A673 (cell line): ENCODE results near the gene STAC3. TPM values are rescaled to one million over a fixed set of nuclear protein-coding genes. Genes with fewer than 3 reads are reported as not detected.

Source experiments
- BruUV-seq: library from RNA; stranded (reverse); fragments of 400-500 nt; replicated peaks from 2 replicates; lab custom pipeline; 2021; lab: Mats Ljungman, UMichigan
- CTCF ChIA-PET: fragments of 300-600 bp; sonication (Branson Sonifier 250); formaldehyde crosslinking; loops from one replicate; lab custom pipeline; 2022; ENCODE audit warnings: antibody characterized with exemption; lab: Charles Lee
- POLR2A ChIA-PET: fragments of 300-600 bp; sonication (Branson Sonifier 250); formaldehyde crosslinking; loops from one replicate; lab custom pipeline; 2022; ENCODE audit warnings: antibody characterized with exemption; ENCODE audit not compliant: low non-redundant PET; lab: Charles Lee
- DNase-seq: peaks from one replicate; pipeline ENCODE4 v3.0.0-alpha.2; 2015; ENCODE audit warnings: low spot score
- H3K27ac ChIP-seq: fragments of 200-600 bp; sonication (generic); 2 replicates; pipeline ENCODE4 v1.5.1; 2016; ENCODE audit warnings: mixed run types, low read depth, mild to moderate bottlenecking, mixed read lengths, antibody characterized with exemption, low read length; ENCODE audit not compliant: poor library complexity, severe bottlenecking
- H3K27me3 ChIP-seq: fragments of 200-600 bp; sonication (generic); replicated peaks from 2 replicates; pipeline ENCODE4 v1.6.1; 2017; ENCODE audit warnings: mixed run types, low read depth, mild to moderate bottlenecking, mixed read lengths, antibody characterized with exemption, low read length; ENCODE audit not compliant: insufficient read depth, poor library complexity
- H3K36me3 ChIP-seq: fragments of 200-600 bp; sonication (generic); 2 replicates; pipeline ENCODE4 v1.6.1; 2016; ENCODE audit warnings: mixed run types, mild to moderate bottlenecking, mixed read lengths, antibody characterized with exemption, low read length; ENCODE audit not compliant: insufficient read depth, poor library complexity, severe bottlenecking
- H3K4me1 ChIP-seq: fragments of 200-600 bp; sonication (generic); 2 replicates; pipeline ENCODE4 v1.6.1; 2017; ENCODE audit warnings: mixed run types, mild to moderate bottlenecking, mixed read lengths, antibody characterized with exemption, low read length; ENCODE audit not compliant: insufficient read depth, poor library complexity, severe bottlenecking
- H3K4me3 ChIP-seq: fragments of 200-600 bp; sonication (generic); 2 replicates; pipeline ENCODE4 v1.5.1; 2016; ENCODE audit warnings: low read depth, mixed run types, mild to moderate bottlenecking, mixed read lengths, low read length; ENCODE audit not compliant: poor library complexity, severe bottlenecking
- H3K9me3 ChIP-seq: fragments of 200-600 bp; sonication (generic); 2 replicates; pipeline ENCODE4 v1.6.1; 2016; ENCODE audit warnings: mixed run types, low read depth, mild to moderate bottlenecking, mixed read lengths, antibody characterized with exemption, low read length; ENCODE audit not compliant: poor library complexity, severe bottlenecking
- EZH2 ChIP-seq: fragments of 200-600 bp; sonication (generic); IDR thresholded peaks from 2 replicates; pipeline ENCODE4 v1.6.1; 2017; ENCODE audit warnings: borderline replicate concordance, low read depth, mild to moderate bottlenecking, mixed read lengths, antibody characterized with exemption, low read length; ENCODE audit not compliant: poor library complexity, severe bottlenecking
- intact Hi-C: fragments of 100-400 bp; cut with micrococcal nuclease; formaldehyde crosslinking; loops from one replicate; pipeline ENCODE4 v1.10.0; 2022; ENCODE audit not compliant: unreplicated experiment
- total RNA-seq: library from RNA; stranded (reverse); gene quantifications from 2 replicates; pipeline ENCODE4 v1.2.3, GENCODE V29; 2021
- TF ChIP-seq, protein P1 (sequence below): fragments of 300-800, 200-600 bp; sonication (generic); conservative IDR thresholded peaks from 2 replicates; pipeline ENCODE4 v1.5.1; 2017; ENCODE audit warnings: low read depth, mild to moderate bottlenecking, antibody characterized with exemption, low read length, moderate library complexity, mixed read lengths

The STAC3 gene
- total RNA-seq, 1 experiment from 2014 or later: 7.0 TPM

DNA sequence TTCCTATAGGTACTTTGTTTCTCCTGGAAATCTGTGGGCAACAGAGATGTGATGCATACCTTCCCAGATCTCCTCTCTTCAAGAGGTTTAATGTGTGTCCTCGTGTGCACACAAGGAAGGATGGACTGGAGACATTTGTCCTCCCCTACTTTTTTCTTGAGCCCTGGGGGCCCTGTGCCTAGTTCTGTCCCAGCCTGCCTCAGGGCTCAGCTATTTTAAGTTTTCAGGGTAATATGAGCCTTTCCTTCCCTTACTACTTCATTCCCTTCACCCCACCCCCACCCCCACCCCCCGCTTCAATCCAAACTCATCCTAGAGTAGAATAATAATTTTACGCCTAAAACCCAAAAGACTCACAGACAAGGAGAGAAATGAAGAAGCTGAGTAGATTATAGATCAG lies 446 bp downstream of the STAC3 start:
- intact Hi-C loops: no loop called here
- H3K4me3 ChIP-seq: no peak overlapping the region
- H3K36me3 ChIP-seq: no peaks in the 10 kb centered on the region
- no peak overlapping the region for H3K27ac ChIP-seq
- H3K27me3 ChIP-seq: no peaks in the 10 kb centered on the region
- DNase-seq: no peak
- POLR2A ChIA-PET: interaction anchor here (0.5 to 0.6 kb wide), 2 partner anchors 37 to 208 kb away, joined by 8 to 10 read pairs; no protein-coding TSS in a partner anchor
- no peaks in the 10 kb centered on the region for H3K4me1 ChIP-seq
- CTCF ChIA-PET: no interaction called here
- no peak for TF ChIP-seq EZH2
- TF ChIP-seq, protein P1, sequence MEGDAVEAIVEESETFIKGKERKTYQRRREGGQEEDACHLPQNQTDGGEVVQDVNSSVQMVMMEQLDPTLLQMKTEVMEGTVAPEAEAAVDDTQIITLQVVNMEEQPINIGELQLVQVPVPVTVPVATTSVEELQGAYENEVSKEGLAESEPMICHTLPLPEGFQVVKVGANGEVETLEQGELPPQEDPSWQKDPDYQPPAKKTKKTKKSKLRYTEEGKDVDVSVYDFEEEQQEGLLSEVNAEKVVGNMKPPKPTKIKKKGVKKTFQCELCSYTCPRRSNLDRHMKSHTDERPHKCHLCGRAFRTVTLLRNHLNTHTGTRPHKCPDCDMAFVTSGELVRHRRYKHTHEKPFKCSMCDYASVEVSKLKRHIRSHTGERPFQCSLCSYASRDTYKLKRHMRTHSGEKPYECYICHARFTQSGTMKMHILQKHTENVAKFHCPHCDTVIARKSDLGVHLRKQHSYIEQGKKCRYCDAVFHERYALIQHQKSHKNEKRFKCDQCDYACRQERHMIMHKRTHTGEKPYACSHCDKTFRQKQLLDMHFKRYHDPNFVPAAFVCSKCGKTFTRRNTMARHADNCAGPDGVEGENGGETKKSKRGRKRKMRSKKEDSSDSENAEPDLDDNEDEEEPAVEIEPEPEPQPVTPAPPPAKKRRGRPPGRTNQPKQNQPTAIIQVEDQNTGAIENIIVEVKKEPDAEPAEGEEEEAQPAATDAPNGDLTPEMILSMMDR: no peak
- BruUV-seq: no TSS peak
- H3K9me3 ChIP-seq: no peaks in the 10 kb centered on the region

GRCh38 chr12:57248934-57249742 lies 1.8 kb downstream of the STAC3 start:
- ChIA-PET CTCF (no interaction called here), POLR2A (no interaction called here)
- H3K27me3 ChIP-seq: no peaks in the 10 kb centered on the region
- intact Hi-C loops: no loop called here
- no peaks in the 10 kb centered on the region for H3K36me3 ChIP-seq
- no peak overlapping the region for H3K4me3 ChIP-seq
- H3K4me1 ChIP-seq: no peaks in the 10 kb centered on the region
- H3K9me3 ChIP-seq: no peaks in the 10 kb centered on the region
- no TSS peak for BruUV-seq
- no peak overlapping the region for H3K27ac ChIP-seq
- TF ChIP-seq, protein P1: no peak
- no peak for TF ChIP-seq EZH2
- DNase-seq: no peak

DNA sequence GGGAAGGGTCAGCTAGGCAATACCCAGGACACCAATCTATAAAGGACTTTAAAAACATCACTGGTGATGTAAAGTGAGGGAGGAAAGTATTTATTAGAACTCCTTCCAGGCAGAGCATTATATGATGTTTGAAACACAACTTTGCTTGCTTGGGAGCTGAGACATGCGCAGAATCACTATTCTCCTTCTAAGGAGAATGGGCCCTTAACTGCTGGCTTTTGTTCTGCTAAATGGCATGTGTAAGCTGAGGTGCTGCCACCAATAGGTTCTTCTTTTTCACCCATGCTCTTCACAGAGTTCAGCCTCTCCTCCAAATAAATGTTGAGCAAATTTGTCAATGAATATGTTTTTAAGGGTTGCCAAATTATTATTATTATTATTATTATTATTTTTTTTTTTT lies 3.9 kb downstream of the STAC3 start:
- peaks cover under 1% of the 10 kb centered on the region for H3K27me3 ChIP-seq
- no peaks in the 10 kb centered on the region for H3K9me3 ChIP-seq
- H3K36me3 ChIP-seq: no peaks in the 10 kb centered on the region
- intact Hi-C loops: no loop called here
- ChIA-PET POLR2A (no interaction called here), CTCF (no interaction called here)
- no peak overlapping the region for H3K4me3 ChIP-seq
- DNase-seq: no peak
- H3K4me1 ChIP-seq: peaks cover 4% of the 10 kb centered on the region
- H3K27ac ChIP-seq: no peak overlapping the region
- TF ChIP-seq, protein P1: no peak
- no peak for TF ChIP-seq EZH2
- BruUV-seq: no TSS peak
